GM21723 (cell line): Measurements from ENCODE around the gene SYT12.

Source experiments
- ATAC-seq: cut with Tn5 transposase; IDR thresholded peaks from one replicate; pipeline ENCODE4 v1.9.1; 2021; ENCODE audit warnings: mild to moderate bottlenecking, moderate library complexity; ENCODE audit not compliant: unreplicated experiment

Gene SYT12

GRCh38 chr11:67054836-67055523 lies 32.0 kb downstream of the SYT12 start:
- ATAC-seq: no peak

- ATAC-seq: no peak
Measured at GRCh38 chr11:67055812-67056211, 32.9 kb downstream of the SYT12 start.

DNA sequence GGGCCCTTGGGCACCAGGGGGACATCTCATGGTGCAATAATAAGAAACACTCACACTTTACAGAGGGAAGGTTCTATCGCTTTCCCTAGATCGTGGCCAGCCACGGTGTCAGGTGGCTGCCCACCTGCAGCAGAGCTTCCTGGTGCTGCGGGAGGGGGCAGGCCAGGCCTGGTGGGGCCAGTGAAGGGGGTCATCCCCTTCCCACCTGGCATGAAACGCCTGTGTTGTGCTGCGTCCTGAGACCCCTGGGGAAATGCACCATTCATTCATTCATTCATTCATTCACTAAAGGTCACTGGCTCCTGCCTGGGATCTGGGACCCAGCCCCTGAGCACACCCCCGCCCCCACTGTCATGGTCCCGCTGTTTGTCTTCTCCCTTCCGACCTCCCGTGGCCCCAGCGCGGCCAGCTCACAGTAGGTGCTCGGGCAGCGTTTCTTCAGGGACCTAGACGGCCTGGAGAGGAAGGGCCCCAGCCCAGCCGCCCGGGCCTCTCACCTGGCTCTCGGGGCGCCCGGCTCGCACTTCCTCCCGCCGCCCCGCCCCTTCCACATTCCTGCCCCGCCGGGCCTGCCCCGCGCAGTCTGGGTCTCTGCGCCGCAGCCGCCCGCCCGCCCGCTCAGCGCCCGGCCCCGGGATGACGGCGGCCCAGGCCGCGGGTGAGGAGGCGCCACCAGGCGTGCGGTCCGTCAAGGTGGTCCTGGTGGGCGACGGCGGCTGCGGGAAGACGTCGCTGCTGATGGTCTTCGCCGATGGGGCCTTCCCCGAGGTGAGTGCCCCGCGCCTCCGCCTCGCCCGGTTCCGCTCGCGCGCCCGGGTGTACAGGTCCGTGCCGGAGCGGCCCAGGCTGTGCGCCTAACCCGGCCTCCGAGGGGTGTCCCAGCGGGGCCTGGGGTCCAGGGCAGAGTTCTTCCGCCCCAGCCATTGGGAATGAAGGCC lies 33.6 kb downstream of the SYT12 start, which contains the start of gene RHOD:
Gene RHOD (plus strand): TSS at position 581 of the 938 bp plus-strand sequence. CDS start 56 bp downstream, at position 637.
- ATAC-seq: no peak

- ATAC-seq: no peak
Measured at GRCh38 chr11:67057205-67057672, 34.3 kb downstream of the SYT12 start.

DNA sequence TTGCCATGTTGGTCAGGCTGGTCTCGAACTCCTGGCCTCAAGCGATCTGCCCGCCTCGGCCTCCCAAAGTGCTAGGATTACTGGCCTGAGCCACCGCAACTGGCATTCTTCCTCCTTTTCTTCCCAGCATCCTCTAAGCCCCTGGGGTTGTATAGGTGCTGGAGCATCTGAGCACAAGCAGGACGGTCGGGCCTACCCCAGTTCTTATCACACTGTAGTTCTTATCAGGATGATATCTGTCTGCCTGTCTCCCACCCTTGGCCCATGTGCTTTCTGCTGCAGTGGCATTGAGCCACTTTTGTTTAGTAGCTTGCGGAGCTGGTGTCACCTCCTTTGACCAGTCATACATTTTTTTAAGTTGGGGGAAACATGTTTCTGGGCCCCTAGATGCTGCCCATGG lies 35.6 kb downstream of the SYT12 start:
- ATAC-seq: no peak

DNA sequence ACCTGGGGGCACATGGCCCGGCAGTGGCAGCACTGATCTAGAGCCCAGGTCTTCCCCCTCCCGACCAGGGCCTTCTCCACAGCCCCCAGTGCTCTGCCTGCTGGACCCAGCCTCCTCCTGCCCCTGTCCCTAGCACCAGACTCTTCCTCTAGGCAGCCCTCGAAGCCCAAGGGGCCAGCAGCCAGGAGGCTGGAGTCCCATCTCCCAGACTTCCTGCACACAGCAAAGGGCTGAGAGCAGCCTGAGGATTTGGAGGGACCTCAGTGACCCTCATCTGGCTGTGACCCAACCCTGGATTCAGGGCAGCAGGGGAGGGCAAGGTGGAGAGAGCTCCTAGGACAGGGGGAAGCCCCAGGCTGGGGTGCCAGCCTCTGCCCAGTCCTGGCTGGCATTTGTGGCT lies 36.7 kb downstream of the SYT12 start:
- no peak for ATAC-seq

GRCh38 chr11:67060111-67060522 lies 37.2 kb downstream of the SYT12 start:
- ATAC-seq: no peak

- no peak for ATAC-seq
Measured at GRCh38 chr11:67062526-67063373, 39.8 kb downstream of the SYT12 start.

- no peak for ATAC-seq
Measured at GRCh38 chr11:67066333-67066709, 43.4 kb downstream of the SYT12 start.

DNA sequence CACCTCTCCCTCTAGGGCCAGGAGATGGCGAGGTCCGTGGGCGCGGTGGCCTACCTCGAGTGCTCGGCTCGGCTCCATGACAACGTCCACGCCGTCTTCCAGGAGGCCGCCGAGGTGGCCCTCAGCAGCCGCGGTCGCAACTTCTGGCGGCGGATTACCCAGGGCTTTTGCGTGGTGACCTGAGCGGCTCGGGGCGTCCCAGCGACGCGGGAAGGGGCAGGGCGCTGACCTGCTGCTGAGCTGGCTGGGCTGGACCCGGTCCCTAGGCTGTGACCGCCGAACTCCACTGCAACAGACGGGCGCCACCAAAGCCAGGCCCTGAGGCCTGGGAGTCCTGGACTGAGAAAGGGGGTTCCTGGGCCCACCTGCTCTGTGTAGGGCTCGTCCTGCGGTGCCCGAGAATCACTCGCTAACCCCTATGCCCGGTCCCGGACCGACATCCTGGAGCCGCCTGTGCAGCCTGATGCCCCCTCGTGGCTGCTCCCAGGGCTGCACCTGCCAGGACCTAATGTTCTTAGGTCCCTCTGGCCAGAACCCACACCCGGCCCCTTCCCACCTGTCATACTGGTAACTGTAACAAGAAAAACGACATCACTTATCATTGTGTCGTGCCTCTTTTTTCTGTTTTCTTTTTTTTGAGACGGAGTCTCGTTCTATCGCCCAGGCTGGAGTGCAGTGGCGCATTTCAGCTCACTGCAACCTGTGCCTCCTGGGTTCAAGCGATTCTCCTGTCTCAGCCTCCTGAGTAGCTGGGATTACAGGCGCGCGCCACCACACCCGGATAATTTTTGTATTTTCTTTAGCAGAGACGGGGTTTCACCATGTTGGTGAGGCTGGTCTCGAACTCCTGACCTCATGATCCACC lies 48.7 kb downstream of the SYT12 start:
- peak; percentile 52 for ATAC-seq

DNA sequence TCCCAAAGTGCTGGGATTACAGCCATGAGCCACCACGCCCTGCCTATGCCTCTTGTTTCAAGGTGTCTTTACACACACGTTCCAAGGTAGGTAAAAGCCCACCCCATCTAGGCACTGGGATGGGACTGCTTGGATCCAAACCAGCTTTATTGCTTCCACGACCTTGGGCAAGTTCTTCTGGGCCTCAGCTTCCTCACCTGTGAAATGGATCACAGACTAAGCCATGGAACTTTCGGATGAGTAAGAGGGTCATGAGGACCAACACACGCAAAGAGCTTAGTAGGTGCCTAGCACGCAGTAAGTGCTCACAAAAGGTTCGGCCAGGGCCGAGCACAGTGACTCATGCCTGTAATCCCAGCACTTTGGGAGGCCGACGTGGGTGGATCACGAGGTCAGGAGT lies 49.4 kb downstream of the SYT12 start:
- no peak for ATAC-seq

- ATAC-seq: no peak
Measured at GRCh38 chr11:67073908-67074307, 51.0 kb downstream of the SYT12 start.

GRCh38 chr11:67076202-67076601 lies 53.3 kb downstream of the SYT12 start:
- no peak for ATAC-seq

GRCh38 chr11:67079065-67079705 lies 56.3 kb downstream of the SYT12 start:
- ATAC-seq: no peak

DNA sequence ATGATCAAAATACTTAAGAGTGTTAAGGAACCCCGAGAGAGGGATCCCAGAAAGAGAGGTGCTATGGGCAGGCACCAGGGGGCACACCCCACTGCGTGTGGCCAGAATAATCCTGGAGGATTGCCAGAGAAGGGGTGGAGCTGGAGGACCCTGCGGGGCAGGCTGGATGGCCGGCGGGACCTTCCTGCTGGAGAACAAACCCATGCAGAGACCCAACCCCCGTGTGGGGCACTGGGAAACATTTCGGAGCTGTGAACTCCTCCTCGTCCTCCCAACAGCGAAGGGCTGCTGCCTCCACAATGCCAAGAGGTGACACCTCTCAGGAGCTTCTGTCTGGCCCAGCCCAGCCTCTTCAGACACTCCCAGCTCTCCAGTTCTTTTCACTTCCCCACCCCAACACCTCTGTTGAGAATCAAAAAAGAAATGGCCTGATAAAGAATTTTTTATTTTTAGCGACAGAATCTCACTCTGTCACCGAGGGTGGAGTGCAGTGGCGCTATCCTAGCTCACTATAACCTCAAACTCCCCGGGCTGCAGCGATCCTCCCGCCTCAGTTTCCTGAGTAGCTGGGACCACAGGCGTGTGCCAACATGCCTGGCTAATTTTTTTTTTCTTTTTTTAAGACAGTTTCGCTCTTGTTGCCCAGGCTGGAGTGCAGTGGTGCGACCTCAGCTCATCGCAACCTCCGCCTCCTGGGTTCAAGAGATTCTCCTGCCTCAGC lies 59.3 kb downstream of the SYT12 start:
- ATAC-seq: no peak

DNA sequence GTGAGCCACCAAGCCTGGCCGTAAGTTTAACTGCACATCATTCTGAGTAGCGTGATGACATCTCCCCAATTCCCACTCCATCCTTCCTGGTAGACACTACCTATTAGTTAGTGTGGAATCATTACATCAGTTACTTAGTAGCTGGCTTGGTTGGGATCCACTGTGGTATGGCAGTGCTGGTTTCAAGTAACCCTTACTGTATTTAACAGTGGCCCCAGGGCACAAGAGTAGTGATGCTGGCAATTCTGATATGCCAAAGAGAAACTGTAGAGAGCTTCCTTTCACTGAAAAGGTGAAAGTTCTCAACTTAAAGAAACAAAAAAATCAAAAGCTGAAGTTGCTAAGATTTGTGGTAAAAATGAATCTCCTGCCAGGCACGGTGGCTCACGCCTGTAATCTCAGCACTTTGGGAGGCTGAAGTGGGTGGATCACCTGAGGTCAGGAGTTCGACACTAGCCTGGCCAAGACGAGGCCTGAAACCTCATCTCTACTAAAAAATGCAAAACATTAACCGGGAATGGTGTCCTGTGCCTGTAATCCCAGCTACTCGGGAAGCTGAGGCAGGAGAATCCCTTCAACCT lies 60.9 kb downstream of the SYT12 start:
- ATAC-seq: no peak

- no peak for ATAC-seq
Measured at GRCh38 chr11:67085617-67086016, 62.7 kb downstream of the SYT12 start.

DNA sequence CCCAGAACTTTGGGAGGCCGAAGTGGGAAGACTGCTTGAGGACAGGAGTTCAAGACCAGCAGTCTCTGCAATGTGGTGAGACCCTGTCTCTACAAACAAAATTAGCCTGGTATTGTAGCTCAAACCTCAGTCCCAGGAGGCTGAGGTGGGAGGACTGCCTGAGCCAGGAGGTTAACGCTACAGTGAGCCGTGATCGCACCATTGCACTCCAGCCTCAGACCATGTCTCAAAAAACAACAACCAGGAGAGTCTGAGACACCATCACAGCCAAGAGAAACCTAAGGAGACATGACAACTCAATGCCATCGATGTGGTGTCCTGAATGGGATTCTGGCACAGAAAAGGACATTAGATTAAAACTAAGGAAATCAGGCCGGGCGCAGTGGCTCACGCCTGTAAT lies 67.8 kb downstream of the SYT12 start:
- no peak for ATAC-seq

DNA sequence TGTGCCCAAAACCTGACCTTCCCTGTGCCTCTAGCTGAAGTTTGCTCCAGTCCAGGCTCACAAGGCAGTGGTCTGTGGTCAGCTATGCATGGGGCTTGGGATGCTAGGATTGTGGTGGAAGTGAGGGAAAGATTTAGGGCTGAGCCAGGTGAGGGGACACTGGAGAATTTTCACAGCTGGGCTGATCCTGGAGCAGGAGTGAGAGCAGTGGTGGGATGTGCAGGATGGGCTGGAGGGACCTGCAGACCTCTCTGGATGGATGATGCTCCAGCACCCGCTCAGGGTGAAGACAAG lies 72.2 kb downstream of the SYT12 start:
- no peak for ATAC-seq
